H1 (cell line): ENCODE data around the gene RAP1GAP. TPM values are rescaled to one million over a fixed set of nuclear protein-coding genes. Genes with fewer than 3 reads are reported as not detected.

ENCODE experiments used
- CBX8 ChIP-seq: fragments of 300-800, 300-1000 bp; sonication (generic); IDR thresholded peaks from 2 replicates; pipeline ENCODE4 v1.7.1; 2016; ENCODE audit warnings: low read depth, low read length, borderline replicate concordance
- CHD7 ChIP-seq: fragments of 300-600 bp; sonication (generic); IDR thresholded peaks from 2 replicates; pipeline ENCODE4 v1.7.1; 2012; ENCODE audit warnings: low read length, moderate library complexity, mild to moderate bottlenecking, inconsistent platforms; ENCODE audit not compliant: insufficient replicate concordance
- NRF1 ChIP-seq: IDR thresholded peaks from 2 replicates; pipeline ENCODE4 v1.6.1; 2011; ENCODE audit warnings: mild to moderate bottlenecking, low read depth, low read length, improper control_type of control experiment
- POLR2AphosphoS5 ChIP-seq: IDR thresholded peaks from 2 replicates; pipeline ENCODE4 v1.6.1; 2011; ENCODE audit warnings: low read depth, low read length
- SIX5 ChIP-seq: IDR thresholded peaks from 2 replicates; pipeline ENCODE4 v1.6.1; 2011; ENCODE audit warnings: mild to moderate bottlenecking, low read depth, low read length
- TAF7 ChIP-seq: optimal IDR thresholded peaks from 2 replicates; pipeline ENCODE3; 2011; ENCODE audit warnings: low read depth, mild to moderate bottlenecking, inconsistent platforms, low read length, moderate library complexity, borderline replicate concordance
- polyA plus RNA-seq, 7 experiments: library from polyadenylated mRNA; depleted of rRNA in 3 of 7; stranded (reverse) in 5 of 7; unstranded in 2 of 7; fragments of >200 nt in 5 of 7; fragments of 200-250 nt in 2 of 7; gene quantifications; 1 replicate in 5 of 7; 2 replicates in 1 of 7; 4 replicates in 1 of 7; pipeline versions ENCODE4 v1.2.1 to v1.2.3, GENCODE V29; 2011 to 2013; ENCODE audit warnings: missing spikeins in 2 of 7, mixed read lengths in 2 of 7
- total RNA-seq: library from RNA; stranded (reverse); fragmentation: NEBNext Ultra II Directional; extraction: Animal tissue kit (Norgen Biotek cat#: 25700); gene quantifications from 2 replicates; pipeline ENCODE4 v1.2.1, GENCODE V29; 2021

Gene RAP1GAP
- total and polyA plus RNA-seq, 2 of the 8 experiments (the other 6 are each of a cell fraction or from before 2014, with no cell fraction given), result 8.4 TPM

- TF ChIP-seq CHD7 (no peak), SIX5 (no peak), TAF7 (no peak), NRF1 (no peak), POLR2AphosphoS5 (no peak), CBX8 (no peak)
Measured at GRCh38 chr1:21601278-21602048, 67.7 kb downstream of the RAP1GAP start (continued).
